ENCODE measurements around the gene TMEM273.

The TMEM273 gene

DNA sequence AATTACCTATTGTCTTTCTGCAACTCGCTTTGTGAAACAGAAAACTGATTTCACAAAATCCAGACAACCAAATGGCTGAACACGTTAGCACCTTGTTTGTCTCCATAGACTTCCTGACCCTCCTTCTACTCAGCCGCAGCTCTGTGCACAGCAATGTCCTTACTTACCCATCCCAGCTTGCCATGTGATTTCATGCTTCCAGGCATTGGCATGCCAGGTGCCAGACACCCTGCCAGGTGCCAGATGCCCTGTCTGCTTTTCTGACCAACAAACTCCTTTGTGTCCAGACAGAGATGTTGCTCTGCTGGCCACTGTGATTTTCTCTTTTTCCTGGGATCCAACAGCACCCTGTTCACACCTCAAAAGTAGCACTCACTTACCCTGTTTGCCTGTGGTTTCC lies 38.3 kb downstream of the TMEM273 start:
- DNase-seq (ENCODE audit: low read depth), result no peak

DNA sequence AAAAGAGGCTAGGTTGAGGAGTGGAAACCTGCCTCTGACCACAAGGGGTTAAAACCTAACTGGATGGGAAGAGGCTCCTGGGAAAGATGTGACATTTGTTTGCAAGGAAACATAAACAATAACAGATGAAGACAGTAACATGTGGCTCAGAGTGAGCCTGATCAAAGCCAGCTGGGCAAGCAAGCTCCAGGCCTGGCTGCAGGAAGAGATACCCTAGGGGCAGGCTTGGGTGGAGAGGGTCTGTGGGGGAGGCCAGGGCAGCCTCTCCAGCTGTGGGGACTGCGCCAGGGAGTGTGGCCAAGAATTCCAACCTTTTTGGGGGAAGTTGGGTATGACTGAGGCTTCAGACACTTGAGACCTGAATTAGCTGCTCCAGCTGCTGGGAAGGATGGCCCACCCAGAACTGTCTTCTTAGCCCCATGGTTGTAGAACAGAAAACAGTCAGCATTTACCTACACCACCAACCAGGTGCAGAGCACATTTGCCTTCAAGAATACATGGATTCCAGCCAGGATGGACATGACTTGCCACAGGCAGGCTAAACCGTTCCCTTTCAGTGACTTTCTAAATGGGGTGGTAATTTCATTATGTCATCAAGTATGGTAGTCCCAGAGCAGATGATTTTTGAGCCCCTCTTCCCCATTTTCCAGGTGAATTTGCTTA lies 44.0 kb downstream of the TMEM273 start:
- no peak for DNase-seq (ENCODE audit: low read depth)
- no peak overlapping the region for H3K4me3 ChIP-seq (ENCODE audit: low read depth, low read length)
- TF ChIP-seq, protein P1, sequence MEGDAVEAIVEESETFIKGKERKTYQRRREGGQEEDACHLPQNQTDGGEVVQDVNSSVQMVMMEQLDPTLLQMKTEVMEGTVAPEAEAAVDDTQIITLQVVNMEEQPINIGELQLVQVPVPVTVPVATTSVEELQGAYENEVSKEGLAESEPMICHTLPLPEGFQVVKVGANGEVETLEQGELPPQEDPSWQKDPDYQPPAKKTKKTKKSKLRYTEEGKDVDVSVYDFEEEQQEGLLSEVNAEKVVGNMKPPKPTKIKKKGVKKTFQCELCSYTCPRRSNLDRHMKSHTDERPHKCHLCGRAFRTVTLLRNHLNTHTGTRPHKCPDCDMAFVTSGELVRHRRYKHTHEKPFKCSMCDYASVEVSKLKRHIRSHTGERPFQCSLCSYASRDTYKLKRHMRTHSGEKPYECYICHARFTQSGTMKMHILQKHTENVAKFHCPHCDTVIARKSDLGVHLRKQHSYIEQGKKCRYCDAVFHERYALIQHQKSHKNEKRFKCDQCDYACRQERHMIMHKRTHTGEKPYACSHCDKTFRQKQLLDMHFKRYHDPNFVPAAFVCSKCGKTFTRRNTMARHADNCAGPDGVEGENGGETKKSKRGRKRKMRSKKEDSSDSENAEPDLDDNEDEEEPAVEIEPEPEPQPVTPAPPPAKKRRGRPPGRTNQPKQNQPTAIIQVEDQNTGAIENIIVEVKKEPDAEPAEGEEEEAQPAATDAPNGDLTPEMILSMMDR (IDR thresholded peaks at IDR 0.05; ENCODE audit: insufficient read depth, low read depth, low read length, missing control alignments), result no peak

More for the DNA sequence above, 38.3 kb downstream of the TMEM273 start:
- H3K4me3 ChIP-seq (ENCODE audit: low read depth, low read length), result no peak overlapping the region
- TF ChIP-seq, protein P1 (IDR thresholded peaks at IDR 0.05; ENCODE audit: insufficient read depth, low read depth, low read length, missing control alignments), result no peak

- TF ChIP-seq, protein P1 (IDR thresholded peaks at IDR 0.05; ENCODE audit: insufficient read depth, low read depth, low read length, missing control alignments), result no peak
- no peak overlapping the region for H3K4me3 ChIP-seq (ENCODE audit: low read depth, low read length)
- no peak for DNase-seq (ENCODE audit: low read depth)
Measured at GRCh38 chr10:49143249-49143648, 44.9 kb downstream of the TMEM273 start.

DNA sequence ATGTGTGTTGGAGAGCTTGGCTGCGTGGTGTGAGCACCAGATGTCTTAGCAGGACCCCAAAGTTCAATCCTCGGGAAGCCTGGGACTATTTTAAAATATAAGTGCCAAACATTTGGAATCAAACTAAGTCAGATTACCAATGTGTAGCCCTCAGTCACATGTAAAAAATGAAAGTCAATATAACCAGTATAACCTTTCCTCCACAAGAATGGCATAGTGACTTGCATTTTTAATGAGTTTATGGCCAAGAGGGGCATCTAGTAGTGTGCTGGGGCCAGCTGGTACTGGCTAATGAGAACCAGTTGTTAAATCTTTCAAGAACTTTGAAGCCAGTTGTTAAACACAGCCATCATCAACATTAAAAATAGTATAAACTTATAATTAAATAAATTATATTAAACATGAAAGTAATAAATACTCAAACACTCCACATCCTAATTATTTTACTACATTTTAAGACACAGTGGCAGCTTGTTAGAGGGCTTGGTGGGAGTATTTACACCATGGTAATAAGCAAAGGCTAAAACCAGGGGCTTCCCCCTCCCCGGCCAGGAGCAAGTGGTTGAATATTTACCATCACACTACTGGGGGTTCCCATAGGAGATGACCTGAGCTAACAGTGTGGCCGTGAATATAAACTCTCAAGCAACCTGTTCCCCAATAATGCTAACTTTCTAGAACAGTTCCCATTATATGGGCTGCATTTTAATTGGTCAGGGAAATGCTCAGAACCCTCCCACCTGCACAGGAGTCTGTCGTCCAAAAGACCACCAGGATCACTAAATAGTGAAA lies 46.5 kb downstream of the TMEM273 start:
- TF ChIP-seq, protein P1 (IDR thresholded peaks at IDR 0.05; ENCODE audit: insufficient read depth, low read depth, low read length, missing control alignments), result no peak
- H3K4me3 ChIP-seq (ENCODE audit: low read depth, low read length), result no peak overlapping the region
- DNase-seq (ENCODE audit: low read depth), result no peak

DNA sequence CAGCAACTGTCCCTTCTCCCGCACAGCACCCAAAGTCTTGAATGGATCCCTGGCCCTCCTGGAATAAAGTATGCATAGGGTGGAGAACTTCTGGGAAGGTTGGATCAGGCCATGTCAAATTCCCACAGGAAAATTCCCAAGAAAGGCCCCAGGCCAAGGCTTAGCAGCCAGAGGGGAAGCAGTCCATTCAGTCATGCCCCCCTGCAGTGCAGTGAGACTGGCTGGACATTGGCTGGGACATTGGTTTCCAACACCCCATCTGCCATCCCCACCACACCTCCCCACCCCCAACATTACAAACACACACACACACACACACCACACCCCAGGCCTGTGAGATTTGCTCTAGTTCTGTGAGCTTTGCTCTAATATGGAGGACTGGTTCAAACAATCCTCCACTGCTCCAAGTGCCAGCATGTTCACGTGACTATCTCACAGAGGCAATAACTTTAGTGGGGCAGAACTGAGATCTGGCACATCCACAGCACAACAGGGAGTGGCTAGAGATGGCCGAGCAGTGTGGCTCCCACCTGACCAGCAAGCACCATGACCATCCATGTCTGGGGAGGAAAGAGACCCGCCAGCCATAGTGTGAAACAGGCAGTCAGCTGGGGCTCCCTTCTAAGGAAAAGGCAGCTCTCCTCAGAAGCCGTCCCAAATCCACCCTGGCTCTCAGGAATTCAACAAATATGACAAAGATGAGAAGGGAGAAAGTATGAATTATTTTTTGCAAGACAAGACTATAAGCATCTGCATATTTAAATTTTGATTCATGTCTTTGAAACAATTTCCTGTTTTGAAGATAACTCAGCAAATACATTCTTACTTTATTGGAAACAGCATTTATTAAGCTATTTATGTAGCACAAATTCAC lies 47.6 kb downstream of the TMEM273 start:
- TF ChIP-seq, protein P1 (IDR thresholded peaks at IDR 0.05; ENCODE audit: insufficient read depth, low read depth, low read length, missing control alignments), result no peak
- no peak overlapping the region for H3K4me3 ChIP-seq (ENCODE audit: low read depth, low read length)
- no peak for DNase-seq (ENCODE audit: low read depth)

DNA sequence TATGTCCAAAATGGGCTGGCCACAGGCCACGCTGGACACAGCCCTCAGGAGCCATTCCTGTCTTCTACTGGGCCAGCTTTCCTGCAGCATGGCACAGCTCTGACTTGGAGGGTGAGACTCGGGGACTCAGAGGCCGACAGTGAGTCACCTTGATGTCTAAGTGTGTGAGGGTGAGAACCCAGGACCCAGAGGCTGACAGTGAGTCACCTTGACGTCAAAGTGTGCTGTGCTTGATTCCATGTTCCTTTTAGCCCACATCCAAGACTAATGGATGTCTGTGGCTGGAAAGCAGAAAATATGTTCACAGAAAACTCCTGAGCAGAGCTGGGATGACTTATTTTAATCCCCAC lies 48.4 kb downstream of the TMEM273 start:
- no peak overlapping the region for H3K4me3 ChIP-seq (ENCODE audit: low read depth, low read length)
- DNase-seq (ENCODE audit: low read depth), result no peak
- TF ChIP-seq, protein P1 (IDR thresholded peaks at IDR 0.05; ENCODE audit: insufficient read depth, low read depth, low read length, missing control alignments), result no peak

Data from GM12865 (cell line).